ENCODE results near the gene UBE2L3.
A peak's percentile ranks its signal among the peaks of the same experiment; 100 is the strongest.

UBE2L3 gene

GRCh38 chr22:21623648-21623970 lies 56.1 kb downstream of the UBE2L3 start:
- Histone ChIP-seq H3K27ac (ENCODE audit: low read length) (peak overlapping the region; percentile 41), H3K9me3 (ENCODE audit: control insufficient read depth in 2 of 2, low read length in 2 of 2) (no peaks in the 10 kb centered on the region), H3K4me3 (ENCODE audit: low read length in 2 of 2) (no peak overlapping the region), H3K9ac (ENCODE audit: low read length in 2 of 2) (no peak overlapping the region), H3K27me3 (ENCODE audit: control insufficient read depth in 1 of 2, insufficient read depth in 2 of 2, low read length in 2 of 2) (no peaks in the 10 kb centered on the region), H3K4me1 (ENCODE audit: control insufficient read depth, insufficient read depth, low read length) (peaks cover 24% of the 10 kb centered on the region), H3K36me3 (ENCODE audit: control insufficient read depth in 2 of 2, insufficient read depth in 2 of 2, low read length in 2 of 2) (peaks cover 3 to 6% of the 10 kb centered on the region in 2 donors)

DNA sequence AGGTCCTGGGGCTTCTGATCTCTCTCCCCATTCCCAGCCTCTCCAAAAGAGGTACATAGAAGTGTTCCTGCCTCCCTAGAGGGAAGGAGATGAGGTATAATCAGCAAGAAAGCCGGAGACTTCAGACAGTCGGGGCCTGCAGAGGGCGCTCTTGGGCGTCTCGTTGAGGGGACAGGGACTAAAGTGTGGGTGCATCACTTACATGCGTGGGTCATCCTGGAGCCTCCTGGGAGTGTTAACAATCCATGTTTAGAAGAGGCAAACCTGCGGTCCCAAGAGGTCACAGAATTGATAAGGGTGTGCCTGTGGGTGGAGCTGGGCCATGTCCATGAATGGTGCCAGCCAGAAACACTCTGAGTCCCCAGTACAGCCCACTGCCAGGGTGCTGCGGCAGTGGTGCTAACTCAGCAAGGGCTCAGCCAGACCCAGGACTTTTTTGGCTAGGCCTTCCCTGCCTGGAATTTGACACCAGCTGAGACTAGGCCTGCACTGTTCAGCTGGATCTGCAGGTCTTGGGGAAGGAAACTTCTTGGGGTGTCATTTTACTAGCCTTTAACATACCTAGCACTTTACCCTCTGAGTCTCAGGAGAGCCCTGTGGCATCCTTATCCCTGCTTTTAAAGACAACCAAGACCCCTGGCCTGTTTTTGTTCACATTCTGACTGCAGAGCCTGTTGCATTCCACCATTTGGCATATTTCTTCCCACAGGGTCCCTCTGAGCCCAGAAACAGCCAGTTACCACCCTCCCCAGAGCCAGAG lies 56.8 kb downstream of the UBE2L3 start:
- H3K4me1 ChIP-seq (ENCODE audit: control insufficient read depth, insufficient read depth, low read length) = peaks cover 29% of the 10 kb centered on the region
- no peaks in the 10 kb centered on the region for H3K9me3 ChIP-seq (ENCODE audit: control insufficient read depth in 2 of 2, low read length in 2 of 2)
- peaks cover 3 to 6% of the 10 kb centered on the region in 2 donors for H3K36me3 ChIP-seq (ENCODE audit: control insufficient read depth in 2 of 2, insufficient read depth in 2 of 2, low read length in 2 of 2)
- H3K4me3 ChIP-seq (ENCODE audit: low read length in 2 of 2) = no peak overlapping the region
- no peaks in the 10 kb centered on the region for H3K27me3 ChIP-seq (ENCODE audit: control insufficient read depth in 1 of 2, insufficient read depth in 2 of 2, low read length in 2 of 2)
- peak overlapping the region in 1 of 2 donors; percentile 58 for H3K9ac ChIP-seq (ENCODE audit: low read length in 2 of 2)
- peak overlapping the region; percentile 41 for H3K27ac ChIP-seq (ENCODE audit: low read length)

DNA sequence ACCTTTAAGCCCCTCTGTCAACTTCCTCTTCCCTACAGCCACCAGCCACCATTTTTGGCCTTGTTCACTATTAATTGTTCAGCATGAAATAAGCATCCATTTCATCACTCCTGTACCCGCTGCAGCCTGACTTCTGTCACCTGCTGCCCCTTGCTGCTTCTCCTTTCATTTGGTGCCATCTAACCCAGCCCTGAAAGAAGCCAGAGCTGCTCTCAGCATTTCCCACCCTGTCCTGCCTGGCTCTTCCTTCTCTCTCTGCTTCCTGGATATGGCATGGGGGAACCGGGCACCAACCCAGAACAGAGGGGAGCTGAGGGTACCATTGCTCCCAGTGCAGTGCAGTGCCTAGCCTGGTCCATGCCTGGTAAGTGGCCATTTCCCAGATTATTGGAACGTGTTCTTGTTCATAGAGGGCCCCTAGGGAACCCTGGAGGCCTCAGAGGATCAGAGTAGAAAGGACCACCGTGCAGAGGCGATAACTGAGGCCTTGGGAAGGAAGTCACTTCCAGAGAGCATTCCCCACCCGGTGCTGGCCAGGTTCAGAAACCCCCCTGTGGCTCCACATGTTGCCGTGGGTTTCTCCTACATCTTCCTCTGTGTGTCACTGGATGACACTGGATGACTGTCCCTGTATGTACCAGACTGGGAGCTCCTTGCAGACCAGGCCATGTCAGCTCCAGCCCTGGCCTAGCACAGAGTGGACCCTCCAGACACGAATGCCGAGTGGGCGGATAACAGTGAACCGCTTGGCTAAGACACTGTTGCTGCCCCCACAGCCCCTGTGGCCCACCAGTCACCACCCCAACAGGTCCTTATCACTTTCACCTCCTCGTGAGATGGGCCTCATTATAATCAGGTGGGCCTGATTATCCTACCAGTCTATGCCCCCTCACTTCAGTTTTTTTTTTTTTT lies 57.6 kb downstream of the UBE2L3 start:
- no peak overlapping the region for H3K9ac ChIP-seq (ENCODE audit: low read length in 2 of 2)
- H3K4me1 ChIP-seq (ENCODE audit: control insufficient read depth, insufficient read depth, low read length) = peaks cover 31% of the 10 kb centered on the region
- H3K4me3 ChIP-seq (ENCODE audit: low read length in 2 of 2) = no peak overlapping the region
- no peaks in the 10 kb centered on the region for H3K27me3 ChIP-seq (ENCODE audit: control insufficient read depth in 1 of 2, insufficient read depth in 2 of 2, low read length in 2 of 2)
- peaks cover 3 to 6% of the 10 kb centered on the region in 2 donors for H3K36me3 ChIP-seq (ENCODE audit: control insufficient read depth in 2 of 2, insufficient read depth in 2 of 2, low read length in 2 of 2)
- no peaks in the 10 kb centered on the region for H3K9me3 ChIP-seq (ENCODE audit: control insufficient read depth in 2 of 2, low read length in 2 of 2)
- H3K27ac ChIP-seq (ENCODE audit: low read length) = peak overlapping the region; percentile 41

DNA sequence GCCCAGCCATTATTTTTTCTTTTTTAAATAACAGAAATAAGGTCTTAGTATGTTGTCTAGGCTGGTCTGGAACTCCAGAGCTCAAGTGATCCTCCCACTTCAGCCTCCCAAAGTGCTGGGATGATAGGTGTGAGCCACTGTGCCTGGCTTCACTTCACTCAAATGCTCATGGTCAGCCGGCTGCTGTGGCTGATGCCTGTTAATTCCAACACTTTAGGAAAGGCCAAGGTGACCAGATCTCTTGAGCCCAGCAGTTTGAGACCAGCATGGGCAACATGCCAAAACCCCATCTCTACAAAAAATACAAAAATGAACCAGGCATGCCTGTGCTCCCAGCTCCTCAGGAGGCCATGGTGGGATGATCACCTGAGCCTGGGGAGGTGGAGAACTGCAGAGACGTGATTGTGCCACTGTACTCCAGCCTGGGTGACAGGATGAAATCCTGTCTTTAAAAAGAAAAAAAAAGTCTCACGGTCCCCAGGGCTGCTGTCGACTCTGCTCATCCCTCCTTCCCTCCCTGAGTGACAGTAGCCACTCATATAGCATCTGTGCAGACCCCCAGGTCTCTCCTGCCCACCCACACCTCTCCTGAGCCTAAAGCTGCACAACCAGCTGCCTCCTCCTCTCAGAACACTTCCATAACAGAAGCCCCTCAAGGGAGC lies 58.7 kb downstream of the UBE2L3 start:
- Histone ChIP-seq H3K4me3 (ENCODE audit: low read length in 2 of 2) (no peak overlapping the region), H3K9me3 (ENCODE audit: control insufficient read depth in 2 of 2, low read length in 2 of 2) (no peaks in the 10 kb centered on the region), H3K27ac (ENCODE audit: low read length) (no peak overlapping the region), H3K27me3 (ENCODE audit: control insufficient read depth in 1 of 2, insufficient read depth in 2 of 2, low read length in 2 of 2) (no peaks in the 10 kb centered on the region), H3K36me3 (ENCODE audit: control insufficient read depth in 2 of 2, insufficient read depth in 2 of 2, low read length in 2 of 2) (peaks cover 3 to 6% of the 10 kb centered on the region in 2 donors), H3K4me1 (ENCODE audit: control insufficient read depth, insufficient read depth, low read length) (peaks cover 31% of the 10 kb centered on the region), H3K9ac (ENCODE audit: low read length in 2 of 2) (no peak overlapping the region)

DNA sequence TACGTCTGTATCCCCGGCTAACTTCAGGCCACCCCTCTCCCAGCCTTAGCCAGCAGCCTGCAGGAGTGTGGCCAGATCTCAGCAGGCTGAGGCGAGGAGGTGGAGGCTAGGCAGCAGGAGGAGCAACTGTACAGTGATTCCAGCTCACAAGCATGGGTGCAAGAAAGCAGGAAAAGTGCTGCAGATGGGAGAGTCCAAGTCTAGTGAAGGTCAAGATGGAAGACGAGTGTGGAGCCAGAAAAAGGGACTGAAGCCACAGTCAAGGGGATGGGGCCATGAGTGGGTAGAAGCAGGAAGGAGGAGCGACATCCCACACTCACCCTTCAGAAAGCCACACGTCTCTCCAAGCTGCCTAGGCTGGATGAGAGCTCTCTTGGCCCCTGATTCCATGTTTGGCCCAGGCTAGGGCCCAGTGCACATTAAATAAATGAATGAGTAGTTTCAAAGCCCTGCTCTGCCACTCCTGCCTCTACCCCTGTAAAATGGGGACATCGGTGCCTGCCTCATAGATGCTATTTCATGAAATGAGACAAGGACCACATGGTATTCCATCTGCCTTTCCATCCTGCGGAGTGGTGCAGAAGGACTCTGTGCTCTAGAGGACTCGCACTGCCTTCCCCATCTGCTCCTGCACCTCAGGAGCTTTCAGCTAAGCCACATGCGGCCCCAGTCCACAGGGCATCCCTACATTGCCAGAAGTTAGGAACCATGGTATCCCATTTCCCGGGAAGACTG lies 59.4 kb downstream of the UBE2L3 start:
- peaks cover 31% of the 10 kb centered on the region for H3K4me1 ChIP-seq (ENCODE audit: control insufficient read depth, insufficient read depth, low read length)
- no peaks in the 10 kb centered on the region for H3K9me3 ChIP-seq (ENCODE audit: control insufficient read depth in 2 of 2, low read length in 2 of 2)
- no peak overlapping the region for H3K27ac ChIP-seq (ENCODE audit: low read length)
- H3K27me3 ChIP-seq (ENCODE audit: control insufficient read depth in 1 of 2, insufficient read depth in 2 of 2, low read length in 2 of 2) = no peaks in the 10 kb centered on the region
- no peak overlapping the region for H3K4me3 ChIP-seq (ENCODE audit: low read length in 2 of 2)
- no peak overlapping the region for H3K9ac ChIP-seq (ENCODE audit: low read length in 2 of 2)
- peaks cover 3 to 4% of the 10 kb centered on the region in 2 donors for H3K36me3 ChIP-seq (ENCODE audit: control insufficient read depth in 2 of 2, insufficient read depth in 2 of 2, low read length in 2 of 2)

GRCh38 chr22:21628386-21629254 lies 61.1 kb downstream of the UBE2L3 start:
- Histone ChIP-seq H3K4me1 (ENCODE audit: control insufficient read depth, insufficient read depth, low read length) (peaks cover 24% of the 10 kb centered on the region), H3K27me3 (ENCODE audit: control insufficient read depth in 1 of 2, insufficient read depth in 2 of 2, low read length in 2 of 2) (no peaks in the 10 kb centered on the region), H3K36me3 (ENCODE audit: control insufficient read depth in 2 of 2, insufficient read depth in 2 of 2, low read length in 2 of 2) (no peaks in the 10 kb centered on the region), H3K9ac (ENCODE audit: low read length in 2 of 2) (no peak overlapping the region), H3K9me3 (ENCODE audit: control insufficient read depth in 2 of 2, low read length in 2 of 2) (no peaks in the 10 kb centered on the region), H3K27ac (ENCODE audit: low read length) (no peak overlapping the region), H3K4me3 (ENCODE audit: low read length in 2 of 2) (peak overlapping the region; percentile 54 to 87)

DNA sequence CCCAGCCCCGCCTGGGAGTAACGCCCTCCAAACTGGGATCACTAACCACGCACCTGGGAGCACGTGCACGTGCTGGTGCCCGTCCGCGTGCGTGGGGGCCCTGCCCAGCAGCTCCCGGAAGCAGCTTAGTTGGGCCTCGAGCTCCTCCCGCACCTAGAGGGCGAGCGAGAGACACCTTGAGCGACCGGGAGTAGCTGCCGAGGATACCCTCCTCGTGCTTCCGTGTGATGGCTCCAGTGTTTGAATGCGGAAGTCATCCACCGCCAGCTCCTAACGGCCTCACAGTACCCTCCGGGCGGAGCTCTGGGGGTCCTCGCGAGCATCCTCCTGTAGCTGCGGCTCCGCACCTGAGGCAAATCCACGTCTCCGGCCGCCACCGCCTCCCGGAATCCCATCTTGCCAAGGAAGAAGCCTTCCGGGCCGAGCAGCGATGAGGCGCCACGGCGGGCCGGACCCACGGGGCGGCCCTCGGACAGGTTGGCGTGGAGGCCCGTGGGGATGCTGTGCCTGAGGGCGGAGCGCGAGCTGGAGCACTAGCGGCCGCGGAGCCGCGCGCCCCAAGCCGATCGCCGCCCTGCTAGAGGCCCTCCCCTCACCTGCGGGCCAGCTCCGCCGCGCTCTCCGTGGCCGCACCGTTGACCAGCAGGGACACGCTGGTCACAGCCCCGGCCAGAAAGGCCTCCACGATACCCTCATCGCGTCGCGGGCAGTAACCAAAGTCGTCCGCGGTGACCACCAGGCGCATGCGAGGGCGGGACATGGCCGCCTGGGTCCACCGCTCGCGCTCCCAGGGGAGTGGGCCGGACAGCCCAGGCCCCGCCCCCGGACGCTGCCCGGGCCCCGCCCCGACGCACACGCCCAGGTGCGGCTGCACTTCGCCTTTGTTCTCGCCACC lies 62.0 kb downstream of the UBE2L3 start, which contains the start of gene YDJC:
Gene YDJC (minus strand): TSS at position 768 of the 895 bp plus-strand sequence. CDS start 8 bp downstream, at position 760.
- peak within 1 kb of the TSS; percentile 11 for H3K27ac ChIP-seq (ENCODE audit: low read length)
- no peaks in the 10 kb centered on the region for H3K9me3 ChIP-seq (ENCODE audit: control insufficient read depth in 2 of 2, low read length in 2 of 2)
- H3K4me3 ChIP-seq (ENCODE audit: low read length in 2 of 2) = peak within 1 kb of the TSS; percentile 54 to 87
- peaks cover 15% of the 10 kb centered on the region for H3K4me1 ChIP-seq (ENCODE audit: control insufficient read depth, insufficient read depth, low read length)
- no peaks in the 10 kb centered on the region for H3K27me3 ChIP-seq (ENCODE audit: control insufficient read depth in 1 of 2, insufficient read depth in 2 of 2, low read length in 2 of 2)
- peak within 1 kb of the TSS; percentile 66 to 75 for H3K9ac ChIP-seq (ENCODE audit: low read length in 2 of 2)
- no peaks in the 10 kb centered on the region for H3K36me3 ChIP-seq (ENCODE audit: control insufficient read depth in 2 of 2, insufficient read depth in 2 of 2, low read length in 2 of 2)

- no peak overlapping the region for H3K9ac ChIP-seq (ENCODE audit: low read length in 2 of 2)
- no peaks in the 10 kb centered on the region for H3K9me3 ChIP-seq (ENCODE audit: control insufficient read depth in 2 of 2, low read length in 2 of 2)
- no peaks in the 10 kb centered on the region for H3K36me3 ChIP-seq (ENCODE audit: control insufficient read depth in 2 of 2, insufficient read depth in 2 of 2, low read length in 2 of 2)
- no peak overlapping the region for H3K27ac ChIP-seq (ENCODE audit: low read length)
- H3K27me3 ChIP-seq (ENCODE audit: control insufficient read depth in 1 of 2, insufficient read depth in 2 of 2, low read length in 2 of 2) = no peaks in the 10 kb centered on the region
- peaks cover 7% of the 10 kb centered on the region for H3K4me1 ChIP-seq (ENCODE audit: control insufficient read depth, insufficient read depth, low read length)
- H3K4me3 ChIP-seq (ENCODE audit: low read length in 2 of 2) = no peak overlapping the region
Observed at GRCh38 chr22:21631025-21631424, 63.5 kb downstream of the UBE2L3 start.
